Measurements from ENCODE around the gene CRHR1.

DNA sequence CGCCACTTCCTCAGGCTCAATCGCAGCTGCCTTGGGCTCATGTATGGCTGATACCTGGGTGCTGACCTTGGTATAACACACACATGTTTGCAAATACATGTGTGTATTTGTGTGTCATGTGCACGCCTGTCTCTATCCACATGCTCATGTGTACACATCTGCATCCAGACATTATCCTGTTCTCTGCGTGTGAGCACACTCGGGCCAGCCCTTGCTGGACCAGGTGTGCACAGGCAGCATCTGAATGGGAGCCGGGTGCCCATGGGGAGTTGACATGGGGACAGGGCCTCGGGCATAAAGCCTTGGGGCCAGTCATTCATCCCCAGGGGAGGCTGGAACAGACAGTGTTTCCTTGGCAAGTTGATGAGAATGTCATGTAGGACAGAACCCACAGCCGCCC lies 29.1 kb upstream of the CRHR1 start:
- TF ChIP-seq, protein P1, sequence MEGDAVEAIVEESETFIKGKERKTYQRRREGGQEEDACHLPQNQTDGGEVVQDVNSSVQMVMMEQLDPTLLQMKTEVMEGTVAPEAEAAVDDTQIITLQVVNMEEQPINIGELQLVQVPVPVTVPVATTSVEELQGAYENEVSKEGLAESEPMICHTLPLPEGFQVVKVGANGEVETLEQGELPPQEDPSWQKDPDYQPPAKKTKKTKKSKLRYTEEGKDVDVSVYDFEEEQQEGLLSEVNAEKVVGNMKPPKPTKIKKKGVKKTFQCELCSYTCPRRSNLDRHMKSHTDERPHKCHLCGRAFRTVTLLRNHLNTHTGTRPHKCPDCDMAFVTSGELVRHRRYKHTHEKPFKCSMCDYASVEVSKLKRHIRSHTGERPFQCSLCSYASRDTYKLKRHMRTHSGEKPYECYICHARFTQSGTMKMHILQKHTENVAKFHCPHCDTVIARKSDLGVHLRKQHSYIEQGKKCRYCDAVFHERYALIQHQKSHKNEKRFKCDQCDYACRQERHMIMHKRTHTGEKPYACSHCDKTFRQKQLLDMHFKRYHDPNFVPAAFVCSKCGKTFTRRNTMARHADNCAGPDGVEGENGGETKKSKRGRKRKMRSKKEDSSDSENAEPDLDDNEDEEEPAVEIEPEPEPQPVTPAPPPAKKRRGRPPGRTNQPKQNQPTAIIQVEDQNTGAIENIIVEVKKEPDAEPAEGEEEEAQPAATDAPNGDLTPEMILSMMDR (conservative IDR thresholded peaks at IDR 0.05 in 1 of 2, IDR thresholded peaks at IDR 0.05 in 1 of 2; ENCODE audit: extremely low read depth in 1 of 2, insufficient read depth in 1 of 2, low read depth in 1 of 2, low read length in 2 of 2), result no peak
- TF ChIP-seq EZH2 (IDR thresholded peaks at IDR 0.05; ENCODE audit: borderline replicate concordance, low read length), result no peak

All from mammary epithelial cell (primary cell).